Uterus (tissue), 4 donors: ENCODE data around the gene UBR1. TPM values are rescaled to one million over a fixed set of nuclear protein-coding genes. Genes with fewer than 3 reads are reported as not detected.
"Not testable (repeated sequence)": the region's sequence is repeated elsewhere in the genome, so short reads cannot be mapped to it uniquely, and the experiment has no call there.

Source experiments
- DNase-seq, 2 donors: peaks; one replicate each; pipeline ENCODE4 v3.0.0-alpha.2; 2019 to 2020
- H3K27ac ChIP-seq, 2 donors: fragments of 200-600 bp; sonication (generic); 1 replicate in 1 of 2; 2 replicates in 1 of 2; pipeline ENCODE4 v1.5.1; 2016 to 2018
- H3K27me3 ChIP-seq, 2 donors: fragments of 200-600 bp; sonication (generic); one replicate each; pipeline ENCODE4 v1.5.1; 2018 to 2019; ENCODE audit warnings: control low read depth in 1 of 2
- H3K36me3 ChIP-seq, 2 donors: fragments of 200-600 bp; sonication (generic); one replicate each; pipeline ENCODE4 v1.5.1; 2019; ENCODE audit warnings: control low read depth in 1 of 2
- H3K4me1 ChIP-seq, 2 donors: fragments of 200-600 bp; sonication (generic); one replicate each; pipeline ENCODE4 v1.5.1; 2018 to 2019; ENCODE audit warnings: control low read depth in 1 of 2
- H3K4me3 ChIP-seq, 2 donors: fragments of 200-600 bp; sonication (generic); 1 replicate in 1 of 2; 2 replicates in 1 of 2; pipeline ENCODE4 v1.5.1; 2018 to 2019; ENCODE audit warnings: mild to moderate bottlenecking in 1 of 2
- H3K9me3 ChIP-seq, 2 donors: fragments of 200-600 bp; sonication (generic); one replicate each; pipeline ENCODE4 v1.5.1; 2019; ENCODE audit warnings: control low read depth in 1 of 2
- CTCF ChIP-seq, 4 experiments: fragments of 200-600 bp in 2 of 4; fragments of 450-650 bp in 2 of 4; sonication (generic) in 2 of 4; IDR thresholded peaks; one replicate each; pipeline ENCODE4 v1.5.1; 2016 to 2019; ENCODE audit warnings: antibody characterized with exemption in 4 of 4, mild to moderate bottlenecking in 2 of 4, moderate library complexity in 1 of 4
- POLR2A ChIP-seq, 2 donors: fragments of 450-650 bp; IDR thresholded peaks; one replicate each; pipeline ENCODE4 v1.6.1; 2016; ENCODE audit warnings: antibody characterized with exemption in 2 of 2, mild to moderate bottlenecking in 1 of 2, moderate library complexity in 1 of 2
- intact Hi-C: fragments of 100-400 bp; cut with DNase I; formaldehyde crosslinking; loops from one replicate; pipeline ENCODE4 v1.15.1; 2023; ENCODE audit warnings: low total_unique reads
- total RNA-seq, 4 donors: library from RNA; depleted of rRNA in 3 of 4; stranded (reverse); fragments of >200 nt in 3 of 4; gene quantifications; one replicate each; pipeline versions ENCODE4 v1.1.0 to v1.2.4, GENCODE V29; 2014 to 2023
- donor health status: DM: yes; HTN: yes; CAD: no.

Gene UBR1
- total RNA-seq, 4 donors from 2014 or later: 30.9 to 156 (median 60.3) TPM

DNA sequence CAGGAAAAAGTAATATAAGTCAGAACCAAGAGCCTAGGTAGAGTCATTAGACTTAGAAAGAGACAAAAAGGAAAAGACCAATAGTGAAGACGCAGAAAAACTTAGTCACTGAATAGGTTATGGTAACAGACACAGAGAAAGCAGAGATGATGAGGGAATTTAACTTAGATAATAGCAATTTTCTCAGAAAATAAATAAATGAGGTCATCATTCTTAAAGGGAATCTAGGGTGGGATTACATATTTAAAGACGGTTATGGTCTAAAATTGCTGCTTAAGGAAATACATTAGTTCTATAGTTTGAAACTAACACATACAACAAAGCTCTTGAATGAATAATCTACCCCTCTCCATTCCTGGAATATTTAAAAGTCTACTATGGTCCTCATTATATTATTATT, 59.4 kb downstream of the UBR1 start:
- Histone ChIP-seq H3K27ac (no peak overlapping the region), H3K4me3 (no peak overlapping the region), H3K9me3 (no peaks in the 10 kb centered on the region), H3K36me3 (no peaks in the 10 kb centered on the region), H3K27me3 (no peaks in the 10 kb centered on the region), H3K4me1 (no peaks in the 10 kb centered on the region)
- intact Hi-C loops: no loop called here
- no peak for DNase-seq
- TF ChIP-seq POLR2A (IDR thresholded peaks at IDR 0.05) (no peak), CTCF (IDR thresholded peaks at IDR 0.05) (no peak)

DNA sequence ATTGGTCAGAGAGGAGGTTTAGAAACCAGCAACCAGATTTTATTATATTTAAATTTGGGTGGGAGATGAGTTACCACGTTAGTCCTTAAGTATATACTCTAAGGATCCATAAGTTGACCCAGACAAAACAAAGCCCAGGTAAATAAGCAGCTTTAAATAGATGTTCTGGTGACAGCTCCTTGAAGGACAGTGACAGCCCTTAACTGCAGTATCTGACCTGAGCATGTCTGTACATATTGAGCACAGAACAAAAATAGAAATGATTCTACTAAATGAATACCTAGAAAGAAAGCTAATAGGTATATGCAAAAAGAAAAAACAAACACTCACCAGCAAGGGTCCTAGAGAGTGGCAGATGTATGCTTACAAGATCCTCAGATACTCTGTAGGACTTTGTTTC, 63.0 kb downstream of the UBR1 start:
- no peak for DNase-seq
- H3K36me3 ChIP-seq: no peaks in the 10 kb centered on the region
- TF ChIP-seq CTCF (IDR thresholded peaks at IDR 0.05) (no peak), POLR2A (IDR thresholded peaks at IDR 0.05) (no peak)
- H3K27ac ChIP-seq: no peak overlapping the region
- no peaks in the 10 kb centered on the region for H3K9me3 ChIP-seq
- intact Hi-C loops: no loop called here
- no peaks in the 10 kb centered on the region for H3K4me1 ChIP-seq
- H3K4me3 ChIP-seq: no peak overlapping the region
- no peaks in the 10 kb centered on the region for H3K27me3 ChIP-seq

GRCh38 chr15:43041085-43041484, 64.8 kb downstream of the UBR1 start:
- H3K9me3 ChIP-seq, H3K4me1 ChIP-seq, DNase-seq, intact Hi-C loops, H3K36me3 ChIP-seq, H3K4me3 ChIP-seq, H3K27me3 ChIP-seq, H3K27ac ChIP-seq: not testable (repeated sequence)

GRCh38 chr15:43035240-43035639, 70.6 kb downstream of the UBR1 start:
- intact Hi-C loops, H3K27ac ChIP-seq, H3K4me1 ChIP-seq, H3K9me3 ChIP-seq, H3K36me3 ChIP-seq, H3K27me3 ChIP-seq, DNase-seq, H3K4me3 ChIP-seq: not testable (repeated sequence)

- no peak overlapping the region for H3K27ac ChIP-seq
- H3K9me3 ChIP-seq: no peaks in the 10 kb centered on the region
- TF ChIP-seq CTCF (IDR thresholded peaks at IDR 0.05) (no peak), POLR2A (IDR thresholded peaks at IDR 0.05) (no peak)
- H3K36me3 ChIP-seq: no peaks in the 10 kb centered on the region
- H3K4me3 ChIP-seq: no peak overlapping the region
- intact Hi-C loops: no loop called here
- no peaks in the 10 kb centered on the region for H3K27me3 ChIP-seq
- DNase-seq: no peak
- no peaks in the 10 kb centered on the region for H3K4me1 ChIP-seq
These were observed 76.4 kb downstream of the UBR1 start for GRCh38 chr15:43029476-43029875.

DNA sequence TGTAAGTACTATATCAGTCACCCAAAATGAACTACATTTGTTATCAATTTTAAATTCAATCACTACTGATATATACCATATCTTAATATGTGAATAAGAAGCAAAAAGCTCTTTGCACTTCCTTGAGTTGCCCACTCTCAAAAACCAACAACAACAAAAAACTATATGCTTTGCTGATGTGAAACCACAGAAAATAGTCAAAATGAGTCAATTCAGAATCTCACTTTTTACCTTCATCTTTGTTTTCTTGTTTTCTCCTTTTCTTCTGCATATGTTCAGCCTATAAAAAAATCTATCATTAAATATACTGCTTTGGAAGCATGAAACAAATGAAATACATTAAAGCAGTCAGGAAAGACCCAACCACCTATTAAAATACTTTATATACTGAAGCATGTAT, 80.7 kb downstream of the UBR1 start:
- no peak overlapping the region for H3K27ac ChIP-seq
- H3K36me3 ChIP-seq: no peaks in the 10 kb centered on the region
- H3K27me3 ChIP-seq: no peaks in the 10 kb centered on the region
- no peak for DNase-seq
- H3K4me1 ChIP-seq: no peaks in the 10 kb centered on the region
- TF ChIP-seq CTCF (IDR thresholded peaks at IDR 0.05) (no peak), POLR2A (IDR thresholded peaks at IDR 0.05) (no peak)
- H3K9me3 ChIP-seq: no peaks in the 10 kb centered on the region
- intact Hi-C loops: no loop called here
- no peak overlapping the region for H3K4me3 ChIP-seq

DNA sequence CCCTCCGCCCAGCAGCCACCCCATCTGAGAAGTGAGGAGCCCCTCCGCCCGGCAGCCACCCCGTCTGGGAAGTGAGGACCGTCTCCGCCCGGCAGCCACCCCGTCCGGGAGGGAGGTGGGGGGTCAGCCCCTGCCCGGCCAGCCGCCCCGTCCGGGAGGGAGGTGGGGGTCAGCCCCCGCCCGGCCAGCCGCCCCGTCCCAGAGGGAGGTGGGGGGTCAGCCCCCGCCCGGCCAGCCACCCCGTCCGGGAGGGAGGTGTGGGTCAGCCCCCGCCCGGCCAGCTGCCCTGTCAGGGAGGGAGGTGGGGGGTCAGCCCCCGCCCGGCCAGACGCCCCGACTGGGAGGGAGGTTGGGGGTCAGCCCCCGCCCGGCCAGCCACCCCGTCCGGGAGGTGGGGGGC, 91.2 kb downstream of the UBR1 start:
- H3K4me3 ChIP-seq, H3K4me1 ChIP-seq, H3K9me3 ChIP-seq, DNase-seq, intact Hi-C loops, H3K36me3 ChIP-seq, H3K27ac ChIP-seq, H3K27me3 ChIP-seq: not testable (repeated sequence)
